Lung (tissue), 12 donors: ENCODE results near the gene ASTN2. TPM values are rescaled to one million over a fixed set of nuclear protein-coding genes. Genes with fewer than 3 reads are reported as not detected.
"Not testable (repeated sequence)": the region's sequence is repeated elsewhere in the genome, so short reads cannot be mapped to it uniquely, and the experiment has no call there.

ENCODE experiments used
- ATAC-seq: fragments of 200-7000 bp; cut with Tn5 transposase; one replicate; pipeline ENCODE4 v1.9.1; 2020; ENCODE audit warnings: moderate number of reproducible peaks; ENCODE audit not compliant: insufficient read depth, low FRiP score
- DNase-seq, 3 donors: peaks; one replicate each; pipeline ENCODE4 v3.0.0-alpha.2; 2013 to 2017
- H3K27ac ChIP-seq, 2 donors: one replicate each; pipeline ENCODE4 v1.5.1; 2013; ENCODE audit warnings: mild to moderate bottlenecking in 2 of 2, moderate library complexity in 2 of 2, control low read depth in 1 of 2, inconsistent platforms in 1 of 2, low read depth in 1 of 2, low read length in 1 of 2
- H3K27me3 ChIP-seq, 3 donors: one replicate each; pipeline ENCODE4 v1.5.1; 2013; ENCODE audit warnings: low read length in 2 of 3; ENCODE audit not compliant: control insufficient read depth in 3 of 3, insufficient read depth in 3 of 3
- H3K36me3 ChIP-seq, 4 donors: one replicate each; pipeline ENCODE4 v1.5.1; 2013; ENCODE audit warnings: low read length in 4 of 4, mild to moderate bottlenecking in 1 of 4, moderate library complexity in 1 of 4; ENCODE audit not compliant: control insufficient read depth in 4 of 4, insufficient read depth in 4 of 4
- H3K4me1 ChIP-seq, 5 donors: one replicate each; pipeline ENCODE4 v1.5.1; 2013; ENCODE audit warnings: low read length in 5 of 5, mild to moderate bottlenecking in 2 of 5, moderate library complexity in 1 of 5; ENCODE audit not compliant: control insufficient read depth in 5 of 5, insufficient read depth in 5 of 5
- H3K4me3 ChIP-seq: one replicate; pipeline ENCODE4 v1.5.1; 2013; ENCODE audit warnings: mild to moderate bottlenecking, control low read depth, moderate library complexity
- H3K9ac ChIP-seq, 2 donors: one replicate each; pipeline ENCODE4 v1.5.1; 2013; ENCODE audit warnings: low read length in 2 of 2, control low read depth in 1 of 2; ENCODE audit not compliant: insufficient read depth in 1 of 2
- H3K9me3 ChIP-seq, 4 donors: one replicate each; pipeline ENCODE4 v1.5.1; 2013; ENCODE audit warnings: low read length in 3 of 4, mild to moderate bottlenecking in 1 of 4, moderate library complexity in 1 of 4; ENCODE audit not compliant: control insufficient read depth in 4 of 4, insufficient read depth in 3 of 4
- CTCF ChIP-seq: IDR thresholded peaks from 2 replicates; pipeline ENCODE4 v1.5.1; 2012; ENCODE audit warnings: mild to moderate bottlenecking; ENCODE audit errors: control extremely low read depth, extremely low read depth
- WGBS, 2 donors: extraction: QIAGEN DNeasy Blood & Tissue Kit; methylation state at CpG; one replicate each; pipeline ENCODE4 v1.1.7; 2013; 5-methylcytosine and 5-hydroxymethylcytosine counted together
- polyA plus RNA-seq, 2 donors: library from polyadenylated mRNA; stranded (reverse); fragments of 200-250 nt; gene quantifications; one replicate each; pipeline ENCODE4 v1.2.1, GENCODE V29; 2013
- total RNA-seq, 2 donors: library from RNA; depleted of rRNA in 1 of 2; stranded (reverse); fragments of >200 nt in 1 of 2; gene quantifications; one replicate each; pipeline ENCODE4 v1.2.1, GENCODE V29; 2014 to 2021
- donor health status: control.
- donor health status: control.
- donor health status: Bipolar disorder and iron deficiency.
- donor health status: healthy.
- donor health status: DM: yes; HTN: yes; CAD: no.

ASTN2 gene
- total and polyA plus RNA-seq, 4 donors: 1.4 to 7.0 (median 3.3) TPM

- Histone ChIP-seq H3K4me3 (no peak overlapping the region), H3K4me1 (no peaks in the 10 kb centered on the region), H3K27ac (no peak overlapping the region), H3K9me3 (no peaks in the 10 kb centered on the region), H3K36me3 (no peaks in the 10 kb centered on the region), H3K27me3 (no peaks in the 10 kb centered on the region), H3K9ac (no peak overlapping the region)
- WGBS, 2 donors: 75 to 84% methylated on average over 4 of the region's 4 CpGs
- no peak for ATAC-seq
- DNase-seq: no peak
- no peak for TF ChIP-seq CTCF
Observed at GRCh38 chr9:117073071-117073470, 341.8 kb downstream of the ASTN2 start.

- Histone ChIP-seq H3K27ac (no peak overlapping the region), H3K9ac (no peak overlapping the region), H3K27me3 (no peaks in the 10 kb centered on the region), H3K36me3 (no peaks in the 10 kb centered on the region), H3K4me3 (no peak overlapping the region), H3K4me1 (no peaks in the 10 kb centered on the region), H3K9me3 (no peaks in the 10 kb centered on the region)
- ATAC-seq: no peak
- no peak for TF ChIP-seq CTCF
- no peak for DNase-seq
- 70 to 82% methylated on average over 3 of the region's 3 CpGs for WGBS, 2 donors
Observed at GRCh38 chr9:117072216-117072615, 342.6 kb downstream of the ASTN2 start.

DNA sequence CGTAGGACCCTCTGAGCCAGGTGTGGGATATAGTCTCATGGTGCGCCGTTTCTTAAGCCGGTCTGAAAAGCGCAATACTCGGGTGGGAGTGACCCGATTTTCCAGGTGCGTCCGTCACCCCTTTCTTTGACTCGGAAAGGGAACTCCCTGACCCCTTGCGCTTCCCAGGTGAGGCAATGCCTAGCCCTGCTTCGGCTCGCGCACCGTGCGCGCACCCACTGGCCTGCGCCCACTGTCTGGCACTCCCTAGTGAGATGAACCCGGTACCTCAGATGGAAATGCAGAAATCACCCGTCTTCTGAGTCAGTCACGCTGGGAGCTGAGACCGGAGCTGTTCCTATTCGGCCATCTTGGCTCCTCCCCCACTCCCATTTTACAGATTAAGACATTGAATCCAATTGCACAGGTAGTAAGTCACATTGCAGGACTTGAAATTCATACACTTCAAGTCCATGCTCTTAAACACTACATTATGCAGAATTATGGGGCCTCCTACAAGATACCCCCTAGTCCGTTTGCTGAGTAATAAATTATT, 343.1 kb downstream of the ASTN2 start:
- H3K27me3 ChIP-seq, H3K36me3 ChIP-seq, DNase-seq, H3K4me1 ChIP-seq, H3K9ac ChIP-seq, ATAC-seq, H3K27ac ChIP-seq, H3K4me3 ChIP-seq, H3K9me3 ChIP-seq: not testable (repeated sequence)
- 78 to 79% methylated on average over 23 of the region's 24 CpGs for WGBS, 2 donors

DNA sequence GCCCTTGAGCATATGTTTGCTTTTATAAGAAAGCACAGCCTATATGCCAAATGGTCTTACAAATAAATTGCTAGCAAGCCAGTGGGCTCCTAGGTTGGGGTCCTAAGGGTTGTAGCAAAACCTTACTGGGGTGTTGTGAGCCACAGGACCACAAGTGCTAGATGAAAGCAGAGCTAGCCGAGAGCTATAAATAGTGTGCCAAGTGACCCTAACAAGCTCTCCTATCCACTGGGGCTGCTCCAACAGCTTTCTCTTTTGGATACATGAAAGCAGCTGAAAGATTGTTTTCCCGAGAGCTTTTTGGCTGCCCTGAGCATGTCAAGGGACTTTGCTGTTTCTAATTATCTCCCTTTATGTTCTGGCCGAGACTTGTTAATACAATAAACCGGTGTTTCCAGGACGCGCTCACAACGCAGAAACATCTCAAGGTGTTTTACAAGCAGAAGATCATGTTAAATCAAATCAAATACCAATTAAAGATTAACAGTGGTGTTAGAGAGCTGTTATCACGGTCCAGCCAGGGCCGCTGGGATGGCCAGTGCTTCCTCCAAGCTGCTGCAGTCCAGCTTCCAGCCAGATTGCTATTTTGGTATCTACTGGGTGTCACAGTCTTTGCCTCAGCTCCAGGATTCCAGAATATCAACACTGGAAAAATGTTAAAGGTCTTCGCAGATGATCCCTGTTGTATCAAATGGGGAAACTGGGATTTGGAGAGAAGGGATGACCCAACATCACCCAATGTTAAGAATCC, 351.0 kb downstream of the ASTN2 start:
- Histone ChIP-seq H3K36me3 (no peaks in the 10 kb centered on the region), H3K9ac (no peak overlapping the region), H3K4me1 (no peaks in the 10 kb centered on the region), H3K27ac (no peak overlapping the region), H3K4me3 (no peak overlapping the region), H3K9me3 (no peaks in the 10 kb centered on the region), H3K27me3 (no peaks in the 10 kb centered on the region)
- DNase-seq: no peak
- WGBS, 2 donors: 83 to 85% methylated on average over 10 of the region's 10 CpGs
- ATAC-seq: no peak
- no peak for TF ChIP-seq CTCF
